Endothelial cell of umbilical vein (primary cell): ENCODE data around the gene CFAP20DC.

Experiments
- EZH2 ChIP-seq: IDR thresholded peaks from 2 replicates; pipeline ENCODE4 v1.6.1; 2012; ENCODE audit warnings: borderline replicate concordance, low read depth, mild to moderate bottlenecking, moderate library complexity, low read length, inconsistent platforms; ENCODE audit not compliant: severe bottlenecking
- POLR2A ChIP-seq: IDR thresholded peaks from 2 replicates; pipeline ENCODE4 v1.6.1; 2012; ENCODE audit warnings: low read depth, mild to moderate bottlenecking, control low read depth, low read length
- POLR2AphosphoS5 ChIP-seq: IDR thresholded peaks from 2 replicates; pipeline ENCODE4 v1.6.1; 2012; ENCODE audit warnings: low read depth, mild to moderate bottlenecking, control low read depth, low read length, moderate library complexity; ENCODE audit not compliant: insufficient read depth
- TF ChIP-seq, protein P1 (sequence below), 2 donors: IDR thresholded peaks; 1 replicate in 1 of 2; 2 replicates in 1 of 2; pipeline ENCODE4 v1.5.1; 2011; ENCODE audit warnings: low read length in 2 of 2, mild to moderate bottlenecking in 2 of 2, moderate library complexity in 2 of 2, control low read depth in 1 of 2, inconsistent platforms in 1 of 2, low read depth in 1 of 2; ENCODE audit not compliant: insufficient read depth in 1 of 2; ENCODE audit errors: extremely low read depth in 1 of 2
- TF ChIP-seq, protein P2 (sequence below): IDR thresholded peaks from 2 replicates; pipeline ENCODE4 v1.6.1; 2011; ENCODE audit not compliant: insufficient read depth, insufficient read length

DNA sequence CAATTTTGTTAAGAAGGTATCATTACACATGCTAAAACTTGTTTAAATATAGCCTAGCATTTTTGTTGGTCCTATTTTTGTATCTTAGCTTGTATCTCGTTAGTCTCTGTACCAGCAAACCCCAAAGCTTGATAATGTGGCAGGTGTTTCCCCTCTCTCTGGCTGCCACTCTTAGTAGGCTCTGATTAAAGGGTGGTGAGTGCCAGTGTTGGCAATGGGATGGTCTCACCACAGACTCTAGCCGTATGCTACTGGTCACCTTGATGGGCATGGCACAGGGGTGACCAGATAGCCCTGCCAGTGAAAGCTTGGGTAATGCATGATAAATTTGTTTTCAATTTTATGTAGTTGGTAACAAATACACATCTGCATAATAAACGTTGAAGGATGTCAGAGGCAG is 188.3 kb downstream of the CFAP20DC start:
- TF ChIP-seq, protein P1, sequence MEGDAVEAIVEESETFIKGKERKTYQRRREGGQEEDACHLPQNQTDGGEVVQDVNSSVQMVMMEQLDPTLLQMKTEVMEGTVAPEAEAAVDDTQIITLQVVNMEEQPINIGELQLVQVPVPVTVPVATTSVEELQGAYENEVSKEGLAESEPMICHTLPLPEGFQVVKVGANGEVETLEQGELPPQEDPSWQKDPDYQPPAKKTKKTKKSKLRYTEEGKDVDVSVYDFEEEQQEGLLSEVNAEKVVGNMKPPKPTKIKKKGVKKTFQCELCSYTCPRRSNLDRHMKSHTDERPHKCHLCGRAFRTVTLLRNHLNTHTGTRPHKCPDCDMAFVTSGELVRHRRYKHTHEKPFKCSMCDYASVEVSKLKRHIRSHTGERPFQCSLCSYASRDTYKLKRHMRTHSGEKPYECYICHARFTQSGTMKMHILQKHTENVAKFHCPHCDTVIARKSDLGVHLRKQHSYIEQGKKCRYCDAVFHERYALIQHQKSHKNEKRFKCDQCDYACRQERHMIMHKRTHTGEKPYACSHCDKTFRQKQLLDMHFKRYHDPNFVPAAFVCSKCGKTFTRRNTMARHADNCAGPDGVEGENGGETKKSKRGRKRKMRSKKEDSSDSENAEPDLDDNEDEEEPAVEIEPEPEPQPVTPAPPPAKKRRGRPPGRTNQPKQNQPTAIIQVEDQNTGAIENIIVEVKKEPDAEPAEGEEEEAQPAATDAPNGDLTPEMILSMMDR (IDR thresholded peaks at IDR 0.05; ENCODE audit: extremely low read depth in 1 of 2, insufficient read depth in 1 of 2, low read depth in 1 of 2, low read length in 2 of 2), result no peak
- TF ChIP-seq, protein P2, sequence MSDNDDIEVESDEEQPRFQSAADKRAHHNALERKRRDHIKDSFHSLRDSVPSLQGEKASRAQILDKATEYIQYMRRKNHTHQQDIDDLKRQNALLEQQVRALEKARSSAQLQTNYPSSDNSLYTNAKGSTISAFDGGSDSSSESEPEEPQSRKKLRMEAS, result no peak
- TF ChIP-seq POLR2A, result no peak
- no peak for TF ChIP-seq EZH2
- no peak for TF ChIP-seq POLR2AphosphoS5
